Tibial nerve (tissue), 4 donors: ENCODE results near the gene PTPRCAP.

Experiments used
- CTCF ChIP-seq, 5 experiments: fragments of 200-600 bp in 3 of 5; fragments of 450-650 bp in 2 of 5; sonication (generic) in 3 of 5; IDR thresholded peaks; one replicate each; pipeline ENCODE4 v1.5.1; 2016 to 2019; ENCODE audit warnings: antibody characterized with exemption in 5 of 5, mild to moderate bottlenecking in 3 of 5, moderate library complexity in 2 of 5
- EP300 ChIP-seq, 2 donors: sonication (generic); formaldehyde crosslinking; IDR thresholded peaks; one replicate each; pipeline ENCODE4 v1.6.1; 2017; ENCODE audit warnings: antibody characterized with exemption in 2 of 2, mild to moderate bottlenecking in 1 of 2
- POLR2A ChIP-seq, 2 donors: fragments of 450-650 bp; IDR thresholded peaks; one replicate each; pipeline ENCODE4 v1.6.1; 2017; ENCODE audit warnings: antibody characterized with exemption in 2 of 2, mild to moderate bottlenecking in 2 of 2, moderate library complexity in 2 of 2

GRCh38 chr11:67469508-67469811, 32.0 kb upstream of the PTPRCAP start:
- TF ChIP-seq EP300 (IDR thresholded peaks at IDR 0.05), result no peak
- TF ChIP-seq CTCF (IDR thresholded peaks at IDR 0.05), result no peak
- no peak for TF ChIP-seq POLR2A (IDR thresholded peaks at IDR 0.05)
